OCI-LY1 (cell line): Measurements from ENCODE around the gene PCBP1.

Source experiments
- H2AFZ ChIP-seq: fragments of 200-600 bp; sonication (generic), shearing (Covaris generic); 2 replicates; pipeline ENCODE4 v1.6.0; 2014; ENCODE audit warnings: antibody characterized with exemption, mild to moderate bottlenecking, low read length
- H3F3A ChIP-seq: fragments of 200-600 bp; sonication (generic), shearing (Covaris generic); 2 replicates; pipeline ENCODE4 v1.6.0; 2014; ENCODE audit warnings: mild to moderate bottlenecking, antibody characterized with exemption, low read length, moderate library complexity; ENCODE audit not compliant: insufficient read depth
- H3K27ac ChIP-seq: fragments of 200-600 bp; sonication (generic); 2 replicates; pipeline ENCODE4 v1.5.1; 2014; ENCODE audit warnings: low read length, mixed run types, mild to moderate bottlenecking, low read depth; ENCODE audit not compliant: poor library complexity, severe bottlenecking
- H3K27me3 ChIP-seq: fragments of 200-600 bp; sonication (generic); 2 replicates; pipeline ENCODE4 v1.6.0; 2014; ENCODE audit warnings: antibody characterized with exemption, mild to moderate bottlenecking, low read length, moderate library complexity; ENCODE audit not compliant: insufficient read depth
- H3K36me3 ChIP-seq: fragments of 200-600 bp; sonication (generic); 2 replicates; pipeline ENCODE4 v1.6.1; 2014; ENCODE audit warnings: mild to moderate bottlenecking, antibody characterized with exemption, low read length, moderate library complexity, mixed read lengths; ENCODE audit not compliant: insufficient read depth
- H3K4me1 ChIP-seq: fragments of 200-600 bp; sonication (generic); 2 replicates; pipeline ENCODE4 v1.5.1; 2014; ENCODE audit warnings: mild to moderate bottlenecking, low read length, moderate library complexity; ENCODE audit not compliant: insufficient read depth, severe bottlenecking
- H3K4me2 ChIP-seq: fragments of 200-600 bp; sonication (generic), shearing (Covaris generic); 2 replicates; pipeline ENCODE4 v1.6.1; 2014; ENCODE audit warnings: low read length
- H3K4me3 ChIP-seq: fragments of 200-600 bp; sonication (generic); 2 replicates; pipeline ENCODE4 v1.5.1; 2014; ENCODE audit warnings: low read length, low read depth, mild to moderate bottlenecking, mixed read lengths; ENCODE audit not compliant: poor library complexity, severe bottlenecking
- H3K79me2 ChIP-seq: fragments of 200-600 bp; shearing (Covaris generic); 2 replicates; pipeline ENCODE4 v1.6.1; 2016; ENCODE audit warnings: mixed run types, low read length, mixed read lengths; ENCODE audit not compliant: insufficient read depth
- H3K9ac ChIP-seq: fragments of 200-600 bp; sonication (generic), shearing (Covaris generic); 2 replicates; pipeline ENCODE4 v1.6.1; 2014; ENCODE audit warnings: mild to moderate bottlenecking, low read length, mixed read lengths
- H3K9me2 ChIP-seq: fragments of 200-600 bp; sonication (generic), shearing (Covaris generic); 2 replicates; pipeline ENCODE4 v1.6.1; 2014; ENCODE audit warnings: low read depth, mild to moderate bottlenecking, low read length, mixed read lengths
- H3K9me3 ChIP-seq: fragments of 200-600 bp; shearing (Covaris generic); 2 replicates; pipeline ENCODE4 v1.6.1; 2014; ENCODE audit warnings: low read length, mixed read lengths
- H4K20me1 ChIP-seq: fragments of 200-600 bp; sonication (generic), shearing (Covaris generic); 2 replicates; pipeline ENCODE4 v1.6.0; 2016; ENCODE audit warnings: mild to moderate bottlenecking, low read length; ENCODE audit not compliant: insufficient read depth
- EZH2 ChIP-seq: fragments of 200-600 bp; sonication (generic), shearing (Covaris generic); IDR thresholded peaks from 2 replicates; pipeline ENCODE4 v1.8.0; 2017; ENCODE audit warnings: borderline replicate concordance, mixed run types, mild to moderate bottlenecking, antibody characterized with exemption, low read length, moderate library complexity, mixed read lengths
- TF ChIP-seq, protein P1 (sequence below): fragments of 200-600 bp; sonication (generic), shearing (Covaris generic); IDR thresholded peaks from 2 replicates; pipeline ENCODE4 v1.5.1; 2017; ENCODE audit warnings: mild to moderate bottlenecking, antibody characterized with exemption, low read length, moderate library complexity, mixed read lengths

The PCBP1 gene

GRCh38 chr2:70116936-70117552, 29.8 kb downstream of the PCBP1 start:
- Histone ChIP-seq H3K4me1 (peaks cover 77% of the 10 kb centered on the region), H3K36me3 (no peaks in the 10 kb centered on the region), H3K9ac (peak overlapping the region; percentile 1; the same call in 1 of the 2 replicates), H3K27me3 (no peaks in the 10 kb centered on the region), H3K27ac (peak overlapping the region; percentile 97), H2AFZ (no peak overlapping the region), H4K20me1 (no peaks in the 10 kb centered on the region), H3F3A (0 out of 2 replicates have a peak, but pooled peaks cover 4% of the 10 kb centered on the region), H3K9me2 (no peaks in the 10 kb centered on the region), H3K4me3 (no peak overlapping the region), H3K4me2 (no peak overlapping the region; the same call in 1 of the 2 replicates), H3K9me3 (no peaks in the 10 kb centered on the region), H3K79me2 (no peaks in the 10 kb centered on the region)
- TF ChIP-seq, protein P1, sequence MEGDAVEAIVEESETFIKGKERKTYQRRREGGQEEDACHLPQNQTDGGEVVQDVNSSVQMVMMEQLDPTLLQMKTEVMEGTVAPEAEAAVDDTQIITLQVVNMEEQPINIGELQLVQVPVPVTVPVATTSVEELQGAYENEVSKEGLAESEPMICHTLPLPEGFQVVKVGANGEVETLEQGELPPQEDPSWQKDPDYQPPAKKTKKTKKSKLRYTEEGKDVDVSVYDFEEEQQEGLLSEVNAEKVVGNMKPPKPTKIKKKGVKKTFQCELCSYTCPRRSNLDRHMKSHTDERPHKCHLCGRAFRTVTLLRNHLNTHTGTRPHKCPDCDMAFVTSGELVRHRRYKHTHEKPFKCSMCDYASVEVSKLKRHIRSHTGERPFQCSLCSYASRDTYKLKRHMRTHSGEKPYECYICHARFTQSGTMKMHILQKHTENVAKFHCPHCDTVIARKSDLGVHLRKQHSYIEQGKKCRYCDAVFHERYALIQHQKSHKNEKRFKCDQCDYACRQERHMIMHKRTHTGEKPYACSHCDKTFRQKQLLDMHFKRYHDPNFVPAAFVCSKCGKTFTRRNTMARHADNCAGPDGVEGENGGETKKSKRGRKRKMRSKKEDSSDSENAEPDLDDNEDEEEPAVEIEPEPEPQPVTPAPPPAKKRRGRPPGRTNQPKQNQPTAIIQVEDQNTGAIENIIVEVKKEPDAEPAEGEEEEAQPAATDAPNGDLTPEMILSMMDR = no peak
- TF ChIP-seq EZH2 = no peak

DNA sequence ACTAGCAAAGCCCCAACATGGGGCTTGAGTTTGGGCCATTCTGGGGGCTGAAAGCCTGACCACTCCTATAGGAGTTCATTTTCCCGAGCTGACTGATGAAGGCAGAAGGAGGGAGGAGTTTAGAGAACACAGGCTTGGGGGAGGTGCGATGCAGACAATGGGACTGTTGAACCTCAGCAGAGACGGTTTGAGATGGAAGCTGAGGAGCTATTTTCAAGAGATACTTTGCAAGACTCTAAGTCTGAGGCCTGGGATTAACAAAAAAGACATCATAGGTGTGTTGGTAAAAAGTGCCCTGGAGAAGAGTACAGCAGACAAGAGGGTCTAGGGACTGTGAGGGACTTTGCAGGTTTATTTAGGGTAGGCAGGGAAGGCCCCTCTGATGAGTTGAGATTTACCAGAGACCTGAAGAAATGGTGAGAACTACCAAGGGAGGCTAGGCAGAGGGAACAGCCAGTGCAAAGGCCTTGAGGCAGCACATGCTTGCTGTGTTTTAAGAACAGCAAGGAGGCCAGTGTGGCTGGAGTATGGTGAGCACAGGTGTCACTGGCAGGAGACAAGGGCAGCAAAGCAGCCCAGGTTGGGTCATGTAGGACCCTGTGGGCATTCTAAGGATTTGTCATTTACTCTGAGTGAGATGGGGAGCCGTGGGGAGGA, 31.6 kb downstream of the PCBP1 start:
- no peak overlapping the region for H3K4me3 ChIP-seq
- H2AFZ ChIP-seq = no peak overlapping the region
- H3K9ac ChIP-seq = peak overlapping the region; percentile 20

DNA sequence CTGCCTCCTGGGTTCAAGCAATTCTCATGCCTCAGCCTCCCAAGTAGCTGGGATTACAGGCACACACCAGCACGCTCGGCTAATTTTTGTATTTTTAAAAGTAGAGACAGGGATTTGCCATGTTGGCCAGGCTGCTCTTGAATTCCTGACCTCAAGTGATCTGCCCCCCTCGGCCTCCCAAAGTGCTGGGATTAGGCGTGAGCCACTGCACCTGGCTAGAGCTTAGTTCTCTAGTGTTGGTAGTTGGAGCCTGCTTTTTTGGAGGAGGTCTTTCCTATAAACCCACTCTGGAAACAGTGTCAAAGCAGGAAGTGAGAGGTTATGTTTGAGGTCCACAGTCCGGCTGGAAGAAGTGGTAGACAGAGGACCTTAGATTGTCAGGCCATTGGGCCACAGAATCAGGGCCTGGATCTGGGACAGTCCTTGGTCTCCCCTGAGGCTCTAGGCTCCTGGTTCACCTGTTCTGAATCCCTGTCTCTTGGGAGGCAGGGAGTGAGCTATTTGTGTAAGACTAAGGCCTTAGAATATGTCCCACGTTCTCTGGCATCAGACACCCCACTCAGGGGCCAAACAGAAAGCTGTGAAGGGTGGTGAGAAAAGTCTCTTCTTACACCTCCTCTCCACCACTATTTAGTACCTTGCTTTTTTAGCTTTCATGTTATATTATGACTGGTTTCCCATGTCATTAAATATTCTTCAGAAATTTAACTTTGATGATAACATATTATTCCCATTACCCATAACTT, 34.5 kb downstream of the PCBP1 start:
- no peaks in the 10 kb centered on the region for H4K20me1 ChIP-seq
- H3K9me2 ChIP-seq = no peaks in the 10 kb centered on the region
- H3K27ac ChIP-seq = peak overlapping the region; percentile 97
- H3K4me1 ChIP-seq = peaks cover 98% of the 10 kb centered on the region
- H3K4me3 ChIP-seq = no peak overlapping the region
- H3K36me3 ChIP-seq = no peaks in the 10 kb centered on the region
- H2AFZ ChIP-seq = no peak overlapping the region
- H3K79me2 ChIP-seq = no peaks in the 10 kb centered on the region
- TF ChIP-seq, protein P1 = no peak
- TF ChIP-seq EZH2 = no peak
- peaks cover 18% of the 10 kb centered on the region for H3F3A ChIP-seq
- peak overlapping the region; percentile 49 for H3K9ac ChIP-seq
- H3K9me3 ChIP-seq = no peaks in the 10 kb centered on the region
- peak overlapping the region; percentile 38; the same call in 1 of the 2 replicates for H3K4me2 ChIP-seq
- no peaks in the 10 kb centered on the region for H3K27me3 ChIP-seq

More for the DNA sequence above, 31.6 kb downstream of the PCBP1 start:
- Histone ChIP-seq H3K79me2 (no peaks in the 10 kb centered on the region), H4K20me1 (no peaks in the 10 kb centered on the region), H3K27me3 (no peaks in the 10 kb centered on the region), H3K9me2 (no peaks in the 10 kb centered on the region), H3K4me1 (peaks cover 86% of the 10 kb centered on the region), H3K36me3 (no peaks in the 10 kb centered on the region), H3K9me3 (no peaks in the 10 kb centered on the region), H3F3A (peaks cover 18% of the 10 kb centered on the region), H3K4me2 (peak overlapping the region; percentile 8; the same call in 1 of the 2 replicates), H3K27ac (peak overlapping the region; percentile 97)
- TF ChIP-seq, protein P1 = no peak
- no peak for TF ChIP-seq EZH2
